Fibroblast of pulmonary artery (primary cell): ENCODE data around the gene PLEKHA4.
A peak's percentile ranks its signal among the peaks of the same experiment; 100 is the strongest.
"Not testable (repeated sequence)": the region's sequence is repeated elsewhere in the genome, so short reads cannot be mapped to it uniquely, and the experiment has no call there.

ENCODE experiments used
- DNase-seq: peaks from one replicate; pipeline ENCODE4 v3.0.0-alpha.2; 2010; ENCODE audit warnings: low read depth
- H3K4me3 ChIP-seq: replicated peaks from 2 replicates; pipeline ENCODE4 v1.5.1; 2011; ENCODE audit warnings: low read depth, mild to moderate bottlenecking, control low read depth, low read length, moderate library complexity
- CTCF ChIP-seq: IDR thresholded peaks from 2 replicates; pipeline ENCODE4 v1.5.1; 2011; ENCODE audit warnings: mild to moderate bottlenecking, control low read depth, low read length, inconsistent platforms; ENCODE audit errors: missing control alignments

The PLEKHA4 gene

GRCh38 chr19:48907671-48908070 is 39.3 kb upstream of the PLEKHA4 start:
- DNase-seq: no peak
- no peak overlapping the region for H3K4me3 ChIP-seq
- no peak for TF ChIP-seq CTCF

- no peak overlapping the region for H3K4me3 ChIP-seq
- DNase-seq: no peak
- no peak for TF ChIP-seq CTCF
Measured at GRCh38 chr19:48906324-48906723, 37.9 kb upstream of the PLEKHA4 start.

- no peak for TF ChIP-seq CTCF
- no peak overlapping the region for H3K4me3 ChIP-seq
- no peak for DNase-seq
Measured at GRCh38 chr19:48905664-48906063, 37.2 kb upstream of the PLEKHA4 start.

GRCh38 chr19:48903788-48904187 is 35.4 kb upstream of the PLEKHA4 start:
- H3K4me3 ChIP-seq, DNase-seq: not testable (repeated sequence)

GRCh38 chr19:48902291-48902690 is 33.9 kb upstream of the PLEKHA4 start:
- not testable (repeated sequence) for DNase-seq, H3K4me3 ChIP-seq

- peak overlapping the region; percentile 99 for H3K4me3 ChIP-seq
- TF ChIP-seq CTCF: no peak
- peak; percentile 61 for DNase-seq
Measured at GRCh38 chr19:48900477-48901406, 32.3 kb upstream of the PLEKHA4 start.

GRCh38 chr19:48899781-48900476 is 31.5 kb upstream of the PLEKHA4 start, which contains the start of gene NUCB1:
Gene NUCB1, plus strand, starts transcription at chr19:48900312. Its CDS starts 485 bp downstream, at chr19:48900797.
- peak within 1 kb of the TSS; percentile 99 for H3K4me3 ChIP-seq
- DNase-seq: peak; percentile 99
- peak; percentile 29 for TF ChIP-seq CTCF

GRCh38 chr19:48899386-48899749 is 31.0 kb upstream of the PLEKHA4 start:
- not testable (repeated sequence) for DNase-seq
- H3K4me3 ChIP-seq: peak overlapping the region; percentile 99
